ENCODE data around the gene UHRF1.
"Not testable (repeated sequence)": the region's sequence is repeated elsewhere in the genome, so short reads cannot be mapped to it uniquely, and the experiment has no call there.

The UHRF1 gene

GRCh38 chr19:4909156-4909896 is at the start of gene UHRF1:
TSS of gene UHRF1 (plus strand) at chr19:4909501. CDS start at chr19:4910886, 1,385 bp downstream.
- DNase-seq = peak; percentile 82

GRCh38 chr19:4859697-4860096 is 49.6 kb upstream of the UHRF1 start:
- DNase-seq = no peak

DNA sequence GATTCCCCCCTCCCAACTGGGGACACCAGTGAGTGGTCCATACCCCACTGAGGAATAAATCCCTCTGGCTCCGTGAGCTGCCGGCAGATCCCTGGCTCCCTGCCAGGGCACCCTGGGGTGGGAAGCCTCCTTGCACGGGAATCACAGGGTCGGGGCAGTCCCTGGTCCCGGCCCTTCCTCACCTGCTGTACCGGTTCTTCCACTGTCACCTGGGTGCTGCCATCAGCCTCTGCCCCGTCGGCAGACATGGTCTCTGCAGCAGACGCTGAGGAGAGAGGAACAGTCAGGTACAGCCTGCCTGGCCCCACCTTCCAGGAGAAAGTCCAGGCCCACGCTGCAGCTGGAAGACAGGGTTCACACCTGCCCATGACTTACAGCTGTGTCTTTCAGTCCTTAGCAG is 48.2 kb upstream of the UHRF1 start:
- no peak for DNase-seq

GRCh38 chr19:4866595-4867424 is 42.5 kb upstream of the UHRF1 start:
- DNase-seq = no peak

GRCh38 chr19:4867534-4868285 is 41.6 kb upstream of the UHRF1 start, which contains the start of gene PLIN3:
TSS of gene PLIN3 (minus strand) at chr19:4867667. CDS start at chr19:4861394, 6,273 bp downstream.
- DNase-seq = peak; percentile 94

DNA sequence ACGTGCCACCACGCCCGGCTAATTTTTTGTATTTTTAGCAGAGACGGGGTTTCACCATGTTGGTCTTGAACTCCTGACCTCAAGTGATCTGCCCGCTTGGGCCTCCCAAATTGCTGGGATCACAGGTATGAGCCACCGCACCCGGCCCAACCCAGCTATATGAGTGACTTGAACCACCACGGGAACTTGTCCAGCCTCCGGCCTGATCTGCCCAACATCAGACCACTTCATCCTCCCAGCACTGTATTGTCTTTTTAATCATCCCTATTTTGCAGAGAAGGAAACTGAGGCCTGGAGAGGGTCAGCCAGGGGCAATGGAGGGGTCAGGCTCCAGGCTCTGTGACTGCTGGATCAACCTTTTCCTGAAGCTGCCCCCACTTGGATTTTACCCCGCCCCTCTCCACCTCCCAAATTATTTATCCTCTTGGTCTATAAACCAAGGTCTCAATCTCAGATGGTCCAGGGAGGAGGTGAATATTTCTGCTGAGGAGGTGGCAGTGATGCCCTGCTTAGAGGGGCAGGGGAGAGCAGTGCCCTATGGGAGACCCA is 40.9 kb upstream of the UHRF1 start:
- DNase-seq = no peak

DNA sequence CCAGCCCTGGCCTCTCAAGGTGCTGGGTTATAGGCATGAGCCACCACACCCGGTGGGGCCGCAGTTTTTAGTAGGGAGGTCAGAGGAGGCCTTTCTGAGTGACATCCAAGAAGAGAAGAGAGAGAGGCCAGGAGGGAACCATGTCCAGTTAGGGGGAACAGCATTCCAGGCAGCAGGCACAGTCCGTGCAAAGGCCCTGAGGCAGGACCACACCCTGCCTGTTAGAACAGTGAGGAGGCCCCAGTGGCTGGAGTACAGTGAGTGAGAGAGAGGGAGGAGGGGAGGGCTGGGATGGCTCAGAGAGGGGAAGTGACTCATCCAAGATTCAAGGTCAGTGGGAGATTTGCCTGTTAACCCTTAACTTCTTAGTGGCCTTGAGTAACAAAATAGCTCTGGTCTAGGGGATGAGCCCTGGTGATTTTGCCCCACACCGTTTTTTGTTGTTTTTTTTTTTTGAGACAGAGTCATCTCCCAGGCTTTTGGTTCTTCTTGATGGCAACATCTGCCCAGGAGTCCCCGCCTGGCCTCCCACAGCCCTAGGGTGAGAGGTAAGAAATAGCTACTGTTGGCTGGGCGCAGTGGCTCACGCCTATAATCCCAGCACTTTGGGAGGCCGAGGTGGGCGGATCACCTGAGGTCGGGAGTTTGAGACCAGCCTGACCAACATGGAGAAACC is 39.1 kb upstream of the UHRF1 start:
- DNase-seq = peak; percentile 64

DNA sequence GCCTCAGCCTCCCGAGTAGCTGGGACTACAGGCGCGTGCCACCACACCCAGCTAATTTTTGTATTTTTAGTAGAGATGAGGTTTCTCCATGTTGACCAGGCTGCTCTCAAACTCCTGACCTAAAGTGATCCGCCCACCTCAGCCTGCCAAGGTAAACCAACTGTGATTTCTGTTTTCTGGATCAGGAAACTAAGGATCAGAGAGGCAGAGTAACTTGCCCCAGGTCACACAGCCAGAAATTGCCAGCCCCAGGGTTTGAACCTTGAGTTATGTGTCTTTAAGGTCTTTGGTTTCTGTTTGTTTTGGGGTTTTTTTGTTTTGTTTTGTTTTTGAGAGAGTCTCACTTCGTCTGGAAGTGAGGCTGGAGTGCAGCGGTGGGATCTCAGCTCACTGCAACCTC is 37.6 kb upstream of the UHRF1 start:
- no peak for DNase-seq

GRCh38 chr19:4873930-4874329 is 35.4 kb upstream of the UHRF1 start:
- DNase-seq = no peak

- DNase-seq = no peak
Measured at GRCh38 chr19:4877753-4878490, 31.4 kb upstream of the UHRF1 start.

DNA sequence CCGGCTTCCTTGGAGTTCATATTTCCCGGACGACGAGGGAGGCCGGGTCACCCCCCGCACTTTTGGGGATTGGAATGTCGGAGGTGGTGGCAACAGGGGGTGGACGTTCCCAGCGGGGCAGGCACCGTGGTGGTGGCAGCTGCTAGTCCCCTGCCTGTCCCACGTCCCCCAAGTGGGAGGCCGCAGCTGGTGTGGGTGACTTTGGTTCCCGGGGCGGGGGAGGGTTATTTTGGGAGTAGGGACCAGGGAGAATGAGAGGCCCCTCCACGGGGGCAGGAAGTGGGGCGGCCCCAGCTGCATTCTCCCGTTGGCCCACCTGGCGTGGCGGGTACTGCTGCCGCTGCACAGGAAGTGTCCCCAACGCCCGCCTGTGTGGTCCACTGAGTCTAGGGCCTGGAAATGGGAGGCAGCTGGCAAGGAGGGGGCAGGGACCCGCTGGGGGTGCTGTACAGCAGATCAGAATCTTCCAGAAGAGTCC is 30.8 kb upstream of the UHRF1 start:
- no peak for DNase-seq

DNA sequence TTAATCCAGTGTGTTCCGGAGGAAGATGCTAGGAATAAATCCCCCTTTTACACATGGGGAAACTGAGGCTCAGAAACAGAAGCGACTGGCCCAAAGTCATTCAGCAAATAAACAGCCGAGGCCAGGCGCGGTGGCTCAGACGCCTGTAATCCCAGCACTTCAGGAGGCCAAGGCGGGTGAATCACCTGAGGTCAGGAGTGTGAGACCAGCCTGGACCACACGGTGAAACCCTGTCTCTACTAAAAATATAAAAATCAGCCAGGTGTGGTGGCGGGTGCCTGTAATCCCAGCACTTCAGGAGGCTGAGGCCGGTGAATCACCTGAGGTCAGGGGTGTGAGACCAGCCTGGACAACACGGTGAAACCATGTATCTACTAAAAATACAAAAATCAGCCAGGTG is 30.3 kb upstream of the UHRF1 start:
- no peak for DNase-seq

DNA sequence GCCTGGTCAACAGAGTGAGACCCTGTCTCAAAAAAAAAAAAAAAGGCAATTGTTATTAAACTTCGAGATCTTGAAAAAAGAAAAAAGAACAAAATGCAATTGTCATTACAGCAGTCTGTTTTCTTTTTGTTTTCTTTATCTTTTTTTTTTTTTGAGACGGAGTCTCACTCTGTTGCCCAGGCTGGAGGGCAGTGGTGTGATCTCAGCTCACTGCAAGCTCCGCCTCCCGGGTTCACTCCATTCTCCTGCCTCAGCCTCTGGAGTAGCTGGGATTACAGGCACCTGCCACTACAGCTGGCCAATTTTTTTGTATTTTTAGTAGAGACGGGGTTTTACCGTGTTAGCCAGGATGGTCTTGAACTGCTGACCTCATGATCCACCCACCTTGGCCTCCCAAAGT is 26.4 kb upstream of the UHRF1 start:
- DNase-seq = not testable (repeated sequence)

DNA sequence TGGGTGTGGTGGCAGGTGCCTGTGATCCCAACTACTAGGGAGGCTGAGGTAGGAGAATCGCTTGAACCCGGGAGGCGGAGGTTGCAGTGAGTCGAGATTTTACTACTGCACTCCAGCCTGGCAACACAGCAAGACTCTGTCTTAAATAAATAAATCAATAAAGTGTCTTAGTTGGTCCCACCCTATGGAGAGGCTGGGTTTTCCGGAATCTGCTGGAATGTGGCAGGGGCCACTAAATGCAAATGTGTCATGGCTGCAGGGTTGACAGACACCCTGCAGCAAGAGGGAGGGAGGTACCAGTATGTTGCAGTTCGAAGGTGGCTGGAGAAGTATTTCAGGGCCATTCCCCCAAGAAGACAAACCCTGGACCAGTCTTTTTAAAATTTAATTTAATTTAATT is 24.3 kb upstream of the UHRF1 start:
- DNase-seq = not testable (repeated sequence)

GRCh38 chr19:4887803-4888202 is 21.5 kb upstream of the UHRF1 start:
- DNase-seq = not testable (repeated sequence)

- DNase-seq = no peak
Measured at GRCh38 chr19:4889034-4889815, 20.1 kb upstream of the UHRF1 start.

DNA sequence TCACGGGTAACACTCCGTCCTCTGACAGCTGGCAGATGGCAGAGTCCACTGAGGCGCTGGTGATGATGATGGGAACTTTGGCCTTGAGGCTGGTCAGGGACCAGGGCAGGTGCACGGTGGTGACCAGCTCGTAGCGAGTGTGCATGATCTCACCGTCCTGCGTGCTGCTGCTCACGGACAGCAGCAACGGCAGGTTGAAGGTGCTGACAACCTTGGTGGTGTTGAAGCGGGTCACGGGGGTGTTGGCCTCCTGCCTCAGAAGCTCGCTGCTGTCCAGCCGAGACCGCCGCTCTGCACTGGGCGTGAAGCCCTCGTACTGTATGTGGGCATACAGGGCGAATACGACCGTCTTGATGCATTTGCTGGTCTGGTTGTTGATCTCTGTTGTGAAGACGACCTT is 18.2 kb upstream of the UHRF1 start:
- DNase-seq = no peak

GRCh38 chr19:4892962-4893361 is 16.3 kb upstream of the UHRF1 start:
- DNase-seq = not testable (repeated sequence)

GRCh38 chr19:4896372-4896771 is 12.9 kb upstream of the UHRF1 start:
- no peak for DNase-seq

GRCh38 chr19:4897146-4897545 is 12.2 kb upstream of the UHRF1 start:
- DNase-seq = no peak

- not testable (repeated sequence) for DNase-seq
Measured at GRCh38 chr19:4900879-4901278, 8.4 kb upstream of the UHRF1 start.

Measured in activated CD4-positive, alpha-beta T cell treated with anti-CD3 and anti-CD28 coated beads, Interleukin-2, amount 50 U/mL, for 16 hours (primary cell).